ENCODE results near the gene COL4A1.
A peak's percentile ranks its signal among the peaks of the same experiment; 100 is the strongest.

COL4A1 gene

GRCh38 chr13:110351636-110352420, 44.9 kb upstream of the COL4A1 start:
- DNase-seq (ENCODE audit: low read depth in 2 of 2): no peak
- TF ChIP-seq, protein P1, sequence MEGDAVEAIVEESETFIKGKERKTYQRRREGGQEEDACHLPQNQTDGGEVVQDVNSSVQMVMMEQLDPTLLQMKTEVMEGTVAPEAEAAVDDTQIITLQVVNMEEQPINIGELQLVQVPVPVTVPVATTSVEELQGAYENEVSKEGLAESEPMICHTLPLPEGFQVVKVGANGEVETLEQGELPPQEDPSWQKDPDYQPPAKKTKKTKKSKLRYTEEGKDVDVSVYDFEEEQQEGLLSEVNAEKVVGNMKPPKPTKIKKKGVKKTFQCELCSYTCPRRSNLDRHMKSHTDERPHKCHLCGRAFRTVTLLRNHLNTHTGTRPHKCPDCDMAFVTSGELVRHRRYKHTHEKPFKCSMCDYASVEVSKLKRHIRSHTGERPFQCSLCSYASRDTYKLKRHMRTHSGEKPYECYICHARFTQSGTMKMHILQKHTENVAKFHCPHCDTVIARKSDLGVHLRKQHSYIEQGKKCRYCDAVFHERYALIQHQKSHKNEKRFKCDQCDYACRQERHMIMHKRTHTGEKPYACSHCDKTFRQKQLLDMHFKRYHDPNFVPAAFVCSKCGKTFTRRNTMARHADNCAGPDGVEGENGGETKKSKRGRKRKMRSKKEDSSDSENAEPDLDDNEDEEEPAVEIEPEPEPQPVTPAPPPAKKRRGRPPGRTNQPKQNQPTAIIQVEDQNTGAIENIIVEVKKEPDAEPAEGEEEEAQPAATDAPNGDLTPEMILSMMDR (IDR thresholded peaks at IDR 0.05; ENCODE audit: low read depth, low read length): no peak
- no peak overlapping the region for H3K4me3 ChIP-seq (replicated peaks in 1 of 2; ENCODE audit: low read depth in 2 of 2, low read length in 2 of 2)

GRCh38 chr13:110350509-110350908, 43.6 kb upstream of the COL4A1 start:
- no peak overlapping the region for H3K4me3 ChIP-seq (replicated peaks in 1 of 2; ENCODE audit: low read depth in 2 of 2, low read length in 2 of 2)
- no peak for DNase-seq (ENCODE audit: low read depth in 2 of 2)
- TF ChIP-seq, protein P1 (IDR thresholded peaks at IDR 0.05; ENCODE audit: low read depth, low read length): no peak

GRCh38 chr13:110350049-110350448, 43.1 kb upstream of the COL4A1 start:
- TF ChIP-seq, protein P1 (IDR thresholded peaks at IDR 0.05; ENCODE audit: low read depth, low read length): no peak
- no peak for DNase-seq (ENCODE audit: low read depth in 2 of 2)
- no peak overlapping the region for H3K4me3 ChIP-seq (replicated peaks in 1 of 2; ENCODE audit: low read depth in 2 of 2, low read length in 2 of 2)

DNA sequence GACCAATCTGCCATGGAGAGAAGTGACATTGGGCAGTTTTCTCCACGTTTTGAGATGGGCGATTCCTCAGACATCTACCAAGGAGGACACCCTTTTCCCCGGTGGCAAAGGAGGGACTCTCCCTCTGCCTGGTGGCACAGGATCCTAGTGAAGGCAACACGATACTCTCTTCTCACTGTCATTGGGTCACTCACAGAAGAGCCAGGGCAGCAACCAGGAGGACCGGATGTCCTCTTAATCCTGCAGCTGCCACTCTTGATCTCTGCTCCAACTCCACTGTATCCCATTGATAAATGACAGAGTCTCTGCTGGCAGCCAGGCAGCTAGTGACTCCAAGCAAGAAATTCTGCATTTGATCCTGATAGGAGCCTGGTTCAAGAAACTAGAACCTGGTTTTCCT, 42.3 kb upstream of the COL4A1 start:
- DNase-seq (ENCODE audit: low read depth in 2 of 2): no peak
- H3K4me3 ChIP-seq (replicated peaks in 1 of 2; ENCODE audit: low read depth in 2 of 2, low read length in 2 of 2): no peak overlapping the region
- TF ChIP-seq, protein P1 (IDR thresholded peaks at IDR 0.05; ENCODE audit: low read depth, low read length): no peak

DNA sequence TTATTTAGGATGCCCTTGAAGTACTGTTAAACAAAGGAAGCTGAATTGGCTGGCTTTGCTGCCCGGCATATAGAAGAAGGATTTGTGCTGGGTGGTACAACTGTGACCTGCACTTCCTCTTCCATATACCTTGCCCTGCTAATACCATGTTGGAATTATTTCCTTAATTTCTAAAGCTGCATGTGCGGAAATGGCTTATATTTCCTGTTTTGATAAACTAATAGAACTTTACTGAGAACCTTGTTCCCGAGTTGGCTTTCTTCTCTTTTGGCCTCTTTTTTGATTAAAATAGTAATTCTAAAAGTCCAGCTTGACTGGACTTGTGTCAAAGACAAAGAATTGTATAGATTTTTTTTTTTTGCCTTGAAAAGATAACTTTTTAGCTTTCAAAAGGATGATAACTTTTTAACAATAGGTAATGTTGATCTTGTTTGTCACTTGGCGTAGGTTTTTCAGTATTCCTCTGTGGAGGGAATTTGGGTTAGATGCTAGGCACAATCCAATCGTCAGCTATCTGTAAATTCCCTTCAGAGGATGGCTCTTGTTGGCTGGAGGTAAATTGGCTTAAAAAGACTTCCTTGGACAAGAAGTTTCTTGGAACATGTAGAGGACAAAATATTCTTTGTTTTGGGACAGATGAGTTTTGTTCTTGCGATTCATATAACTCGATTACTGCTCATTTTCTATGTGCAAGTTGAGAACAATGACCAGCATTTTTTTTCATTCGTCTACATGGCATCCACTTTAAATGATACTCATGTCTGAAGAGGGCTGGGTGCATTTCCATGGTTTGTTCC, 41.5 kb upstream of the COL4A1 start:
- no peak overlapping the region for H3K4me3 ChIP-seq (replicated peaks in 1 of 2; ENCODE audit: low read depth in 2 of 2, low read length in 2 of 2)
- no peak for DNase-seq (ENCODE audit: low read depth in 2 of 2)
- TF ChIP-seq, protein P1 (IDR thresholded peaks at IDR 0.05; ENCODE audit: low read depth, low read length): no peak

DNA sequence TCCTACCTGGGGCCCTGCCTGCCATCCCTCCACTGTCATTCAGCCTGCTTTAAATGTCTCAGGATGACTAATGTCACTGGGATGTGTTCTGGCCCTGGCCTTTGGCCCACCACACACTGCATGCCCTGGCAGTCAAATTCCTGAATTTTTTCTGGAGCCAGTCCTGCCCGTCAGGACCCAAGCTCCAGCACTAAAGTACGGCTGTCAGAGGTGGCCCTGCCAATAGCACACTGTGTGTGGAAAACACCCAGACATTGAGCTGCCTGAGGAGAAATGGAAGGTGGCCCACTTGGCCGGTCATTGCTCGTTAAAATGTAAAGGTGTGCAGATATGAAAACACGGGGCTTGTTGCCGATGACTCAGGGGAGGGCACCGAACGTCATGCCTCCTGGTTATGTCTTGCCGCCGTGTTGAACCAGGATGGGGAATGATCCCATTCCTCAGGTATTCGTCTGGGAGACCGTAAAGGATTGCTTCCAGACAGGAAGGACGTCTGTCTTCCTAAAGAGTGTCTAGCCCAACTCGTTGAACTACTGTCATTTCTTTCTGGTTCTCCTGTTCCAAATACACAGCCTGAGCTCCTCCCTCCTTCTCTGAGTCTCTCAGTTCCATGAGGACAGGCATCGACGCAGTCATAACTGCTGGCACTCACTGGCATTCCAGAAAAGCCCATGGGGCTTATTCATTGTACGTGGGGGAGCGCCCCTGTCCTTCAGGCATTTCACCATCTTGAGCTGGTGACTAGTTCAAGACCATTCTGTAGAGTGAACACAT, 40.8 kb upstream of the COL4A1 start:
- peak overlapping the region in 1 of 2 donors; percentile 8 for H3K4me3 ChIP-seq (replicated peaks in 1 of 2; ENCODE audit: low read depth in 2 of 2, low read length in 2 of 2)
- peak; percentile 96 to 99 for DNase-seq (ENCODE audit: low read depth in 2 of 2)
- TF ChIP-seq, protein P1 (IDR thresholded peaks at IDR 0.05; ENCODE audit: low read depth, low read length): no peak
